Measurements from ENCODE around the gene DLL1. TPM values are rescaled to one million over a fixed set of nuclear protein-coding genes. Genes with fewer than 3 reads are reported as not detected.
A peak's percentile ranks its signal among the peaks of the same experiment; 100 is the strongest.

The DLL1 gene
- total RNA-seq, 1 experiment from 2014 or later = 2.8 TPM

GRCh38 chr6:170287371-170287876 is 3.5 kb downstream of the DLL1 start:
- Histone ChIP-seq H4K5ac (ENCODE audit: insufficient read length, low read depth, low read length) (no peak overlapping the region), H2BK12ac (ENCODE audit: insufficient read length, low read depth, low read length) (no peak overlapping the region), H2BK5ac (ENCODE audit: insufficient read length, low read length) (no peak overlapping the region), H3K18ac (ENCODE audit: insufficient read length, low read depth, low read length) (no peak overlapping the region), H3K14ac (ENCODE audit: insufficient read depth, low read length) (no peak overlapping the region), H3K9ac (ENCODE audit: extremely low read depth, insufficient read length, low read length) (no peak overlapping the region), H3K4me2 (ENCODE audit: insufficient read depth, insufficient read length, low read length) (no peak overlapping the region), H3T11ph (ENCODE audit: low read length) (no peak overlapping the region), H3K56ac (ENCODE audit: insufficient read length, low read depth, low read length) (no peak overlapping the region), H2BK120ac (ENCODE audit: low read depth, low read length, poor library complexity, severe bottlenecking) (no peak overlapping the region), H4K20me1 (ENCODE audit: control insufficient read depth, insufficient read depth, insufficient read length) (no peaks in the 10 kb centered on the region), H3K4ac (ENCODE audit: low read depth, low read length) (no peak overlapping the region), H2AK5ac (ENCODE audit: insufficient read length, low read length) (no peak overlapping the region), H3K9me3 (ENCODE audit: control insufficient read depth, low read depth, low read length) (no peaks in the 10 kb centered on the region), H4K91ac (ENCODE audit: insufficient read length, low read depth, low read length) (no peak overlapping the region), H3K23ac (ENCODE audit: insufficient read length, low read depth, low read length) (no peak overlapping the region), H4K8ac (replicated peaks; ENCODE audit: insufficient read length, low read depth, low read length) (no peak overlapping the region), H3K27ac (ENCODE audit: insufficient read length, low read depth, low read length) (no peak overlapping the region), H2BK20ac (ENCODE audit: low read depth, low read length, poor library complexity, severe bottlenecking) (no peak overlapping the region), H2AFZ (ENCODE audit: low read length) (no peak overlapping the region), H3K79me1 (ENCODE audit: insufficient read depth, low read depth, low read length, poor library complexity, severe bottlenecking) (no peaks in the 10 kb centered on the region), H3K79me2 (ENCODE audit: insufficient read depth, low read length) (no peaks in the 10 kb centered on the region), H3K4me1 (ENCODE audit: insufficient read depth, low read length) (no peaks in the 10 kb centered on the region; the same call in 1 of the 2 replicates), H3K27me3 (ENCODE audit: insufficient read depth, low read length) (peaks cover 38% of the 10 kb centered on the region), H2BK15ac (ENCODE audit: low read depth, low read length) (no peak overlapping the region), H3K23me2 (ENCODE audit: insufficient read length, low read depth, low read length, poor library complexity, severe bottlenecking) (peaks cover 17% of the 10 kb centered on the region)
- H3K4me3 Mint-ChIP-seq = peak overlapping the region in 1 of 2 experiments; percentile 62; a peak in 1 of 5 replicates
- peaks cover 27 to 41% of the 10 kb centered on the region in 2 experiments for H3K4me1 Mint-ChIP-seq
- no peak for DNase-seq
- WGBS (ENCODE audit: extremely low coverage, insufficient read length, low lambda C conversion rate) = no CpG with 5 or more reads among the region's 12 CpGs
- H3K36me3 Mint-ChIP-seq (ENCODE audit: insufficient read depth in 1 of 3, low read depth in 3 of 3) = peaks cover 9 to 32% (median 32%) of the 10 kb centered on the region in 3 experiments
- peaks cover 75% of the 10 kb centered on the region for H3K27me3 Mint-ChIP-seq (ENCODE audit: low read depth)
- no peak for TF ChIP-seq CTCF (conservative IDR thresholded peaks at IDR 0.05)
- H3K9me3 Mint-ChIP-seq = peaks cover 0 to 8% of the 10 kb centered on the region in 2 experiments; a peak in 3 of 5 replicates
- no peak overlapping the region for H3K27ac Mint-ChIP-seq
